GM21529 (cell line): ENCODE data around the gene PCDH1.
"Not testable (repeated sequence)": the region's sequence is repeated elsewhere in the genome, so short reads cannot be mapped to it uniquely, and the experiment has no call there.

Experiments
- ATAC-seq: cut with Tn5 transposase; IDR thresholded peaks from one replicate; pipeline ENCODE4 v1.9.1; 2021; ENCODE audit not compliant: unreplicated experiment

The PCDH1 gene

DNA sequence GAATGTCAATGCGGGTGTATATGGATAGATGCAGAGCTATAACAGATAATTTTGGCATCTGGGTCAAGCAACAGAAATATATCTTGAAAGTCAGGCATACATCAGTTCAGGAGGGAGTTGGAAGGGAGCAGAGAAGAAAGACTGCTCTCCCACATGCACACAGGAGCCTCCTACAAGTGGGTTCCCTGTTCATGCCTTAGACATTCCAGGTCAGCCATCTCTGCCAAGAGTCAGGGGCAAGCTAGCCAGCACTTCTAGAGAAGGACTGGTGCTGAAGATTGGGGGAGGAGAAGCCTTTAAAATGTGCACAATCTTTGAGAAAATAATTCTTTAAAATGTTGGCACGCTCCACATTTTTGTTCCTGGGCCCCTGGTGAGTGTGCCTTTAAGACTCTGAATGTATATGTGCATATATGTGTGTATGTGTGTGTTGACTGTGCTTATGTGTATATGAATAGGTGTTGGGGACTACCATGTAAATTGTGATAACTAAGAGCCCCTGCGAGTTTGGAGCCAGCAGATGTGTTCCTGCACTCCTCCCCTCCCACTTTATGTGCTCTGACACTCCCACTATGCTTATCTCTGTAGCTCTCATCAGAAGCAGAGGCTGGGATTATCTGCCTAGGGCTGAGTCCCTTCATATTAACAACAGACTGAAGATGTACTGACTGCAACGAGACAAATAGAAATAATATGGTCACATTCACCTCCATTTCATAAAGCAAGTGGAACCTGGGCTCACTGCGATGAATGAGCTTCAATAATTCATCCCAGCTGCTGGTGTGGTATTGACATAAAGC, 24.0 kb upstream of the PCDH1 start:
- no peak for ATAC-seq

DNA sequence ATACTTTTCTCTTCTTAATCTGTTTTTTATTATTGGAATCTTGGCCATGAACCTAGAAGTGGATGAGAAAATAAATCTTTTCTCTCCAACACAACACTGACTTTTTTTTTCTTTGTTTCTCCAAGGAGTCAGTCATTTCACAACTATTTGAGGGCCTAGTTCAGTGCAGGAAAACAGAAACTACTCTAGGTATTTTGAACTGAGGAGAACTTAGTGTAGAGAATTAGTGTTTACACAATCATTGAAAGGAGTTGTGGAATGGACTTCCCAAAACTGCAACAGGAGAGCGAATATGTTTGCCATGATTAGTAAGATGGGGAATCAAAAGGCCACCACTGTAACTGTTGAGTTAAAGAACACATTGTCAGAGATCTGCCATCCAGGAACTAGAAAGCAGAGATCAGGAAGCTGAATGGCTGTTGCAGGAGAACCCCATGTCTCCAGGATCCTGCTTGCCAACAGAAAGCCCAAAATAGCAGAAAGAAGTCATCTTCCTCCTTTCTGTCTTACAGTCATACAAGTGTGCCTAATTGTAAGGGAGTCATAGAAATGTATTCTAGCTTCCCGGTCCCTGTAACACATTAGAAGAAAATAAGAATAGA, 20.3 kb upstream of the PCDH1 start:
- no peak for ATAC-seq

DNA sequence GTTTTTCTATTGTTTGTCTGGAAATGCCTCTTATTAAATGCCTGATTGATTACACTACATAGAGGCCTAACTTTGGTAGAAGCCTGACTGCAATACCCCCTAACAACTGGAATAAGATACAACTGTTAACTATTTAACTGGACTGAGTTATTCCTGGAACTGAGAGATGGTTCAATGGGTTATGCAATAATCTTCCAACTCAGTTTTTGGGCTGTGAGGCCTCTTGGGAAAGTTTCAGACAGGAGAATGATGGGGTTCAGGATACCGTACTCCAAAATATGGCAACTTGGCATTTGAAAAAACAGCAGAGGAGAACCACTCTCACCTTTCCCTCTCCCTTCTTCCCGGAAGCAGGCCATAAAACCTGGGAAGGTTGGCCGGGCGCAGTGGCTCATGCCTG, 19.2 kb upstream of the PCDH1 start:
- ATAC-seq, result no peak

DNA sequence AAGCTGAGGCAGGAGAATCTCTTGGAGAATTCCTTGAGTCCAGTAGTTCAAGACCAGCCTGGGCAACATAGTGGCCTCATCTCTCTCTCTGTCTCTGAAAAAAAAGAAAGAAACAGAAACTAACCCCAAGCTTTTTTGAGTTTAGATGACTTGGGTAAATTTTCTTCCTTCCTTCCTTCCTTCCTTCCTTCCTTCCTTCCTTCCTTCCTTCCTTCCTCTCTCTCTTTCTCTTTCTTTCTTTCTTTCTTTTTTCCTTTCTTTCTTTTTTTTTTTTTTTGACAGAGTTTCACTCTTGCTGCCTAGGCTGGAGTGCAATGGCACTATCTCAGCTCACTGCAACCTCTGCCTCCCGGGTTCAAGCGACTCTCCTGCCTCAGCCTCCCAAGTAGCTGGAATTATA, 12.2 kb upstream of the PCDH1 start:
- ATAC-seq, result not testable (repeated sequence)

DNA sequence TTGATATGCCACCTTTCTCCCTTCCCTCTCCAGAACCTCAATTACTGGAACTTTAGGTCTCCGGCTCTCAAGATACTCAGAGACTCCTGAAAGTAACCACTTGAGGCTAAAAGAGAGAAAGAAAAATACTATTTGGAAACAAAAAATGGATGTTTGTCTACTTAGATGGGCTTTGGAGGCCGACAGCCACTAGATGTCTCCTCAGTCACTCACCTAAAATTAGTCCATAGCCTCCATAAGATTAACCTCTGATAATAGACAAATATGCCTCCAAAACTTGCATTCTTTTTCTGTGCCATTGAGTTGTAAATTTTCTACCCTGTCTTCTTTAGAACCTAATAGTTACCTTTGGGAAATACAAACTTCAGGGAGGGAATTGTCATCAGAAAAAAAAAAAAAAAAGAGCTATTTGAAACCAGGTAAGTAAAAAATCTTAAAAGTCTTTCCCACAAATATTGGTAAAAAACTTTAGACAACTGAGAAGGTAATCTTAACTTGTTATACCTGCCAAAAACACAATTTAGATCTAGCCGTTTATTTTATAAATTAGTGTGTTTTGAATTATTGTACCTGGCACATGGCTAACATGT, 11.2 kb upstream of the PCDH1 start:
- no peak for ATAC-seq

DNA sequence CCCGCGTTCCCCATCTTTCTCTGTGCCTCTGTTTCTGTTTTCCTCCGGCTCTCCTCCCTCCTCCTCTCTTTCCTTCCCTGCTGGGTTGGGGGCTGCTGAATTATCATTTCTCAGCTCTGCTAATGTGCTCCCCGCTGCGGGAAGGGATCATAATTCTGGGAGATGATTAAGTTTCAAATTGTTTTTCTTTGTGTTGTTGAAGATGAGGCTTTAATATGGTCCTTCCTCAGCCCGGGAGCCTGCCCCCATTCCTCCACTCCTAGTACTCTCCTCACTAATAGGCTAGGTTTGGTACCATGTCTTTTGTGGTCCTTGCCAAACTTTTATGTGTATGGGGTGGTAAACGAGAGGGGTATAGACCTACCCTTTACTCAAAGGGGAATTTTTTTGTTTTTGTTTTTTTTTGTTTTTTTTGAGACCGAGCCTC, 5.7 kb upstream of the PCDH1 start:
- no peak for ATAC-seq

DNA sequence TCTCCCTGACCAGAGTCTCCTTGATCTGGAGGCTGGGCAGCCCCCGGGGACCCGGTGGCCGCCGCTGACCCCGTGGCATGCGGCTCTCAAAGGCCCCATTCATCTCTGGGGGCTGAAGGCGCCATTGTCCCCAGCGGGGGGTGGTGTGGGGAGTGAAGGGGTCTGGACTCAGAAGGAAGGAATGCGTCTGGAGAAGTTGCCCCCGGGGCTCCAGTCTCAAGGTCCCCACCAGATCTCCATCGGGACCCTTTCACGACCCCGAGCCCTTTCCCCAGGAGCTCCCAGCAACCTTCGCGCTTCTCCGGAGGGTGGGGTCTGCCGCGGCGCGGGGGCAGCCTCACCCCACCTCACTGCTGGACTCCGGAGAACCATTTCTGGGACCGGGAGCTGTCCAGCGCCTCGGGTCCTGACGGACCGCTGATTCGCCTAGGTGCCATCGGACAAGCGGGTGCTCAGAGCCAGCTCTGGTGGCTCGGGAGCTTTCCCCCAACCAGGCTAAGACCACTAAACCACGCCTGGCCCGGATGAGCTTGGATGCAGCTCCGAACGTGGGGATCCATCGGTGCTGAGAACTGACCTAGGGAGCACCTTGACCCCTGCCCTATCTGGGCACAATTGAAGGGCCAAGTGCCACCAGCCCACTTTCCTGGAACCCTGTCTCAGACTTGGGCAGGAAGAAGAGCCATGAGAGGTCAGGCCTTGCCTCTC, 5.1 kb upstream of the PCDH1 start:
- ATAC-seq, result no peak

DNA sequence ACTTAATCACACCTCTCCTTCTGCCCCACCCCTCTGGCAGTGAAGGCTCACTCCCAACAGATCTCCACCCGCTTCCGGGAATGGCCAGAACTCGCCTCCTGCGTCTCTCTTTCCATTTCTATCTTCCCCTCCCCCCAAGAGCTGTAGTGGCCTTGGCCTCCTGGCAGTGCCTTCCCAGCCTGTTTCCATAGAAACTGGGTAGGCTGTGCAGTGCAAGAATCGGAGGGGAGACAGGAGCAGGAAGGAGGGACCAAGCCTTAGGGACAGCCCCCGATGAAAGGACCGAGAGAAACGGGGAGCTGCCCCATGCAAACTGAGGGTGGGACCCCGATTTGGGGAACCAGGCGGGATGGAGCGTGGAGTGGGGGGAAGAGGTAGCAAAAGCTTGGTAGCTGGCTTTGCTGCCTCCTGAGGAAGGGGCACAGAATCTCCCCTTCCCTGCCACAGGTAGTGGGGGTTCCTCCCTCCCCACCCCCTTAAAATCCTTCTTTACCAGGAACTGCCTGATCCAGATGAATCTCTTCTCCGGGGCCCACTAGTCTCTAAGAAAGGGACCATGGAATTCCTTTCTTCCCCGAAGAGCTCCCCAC, 4.5 kb upstream of the PCDH1 start:
- no peak for ATAC-seq

DNA sequence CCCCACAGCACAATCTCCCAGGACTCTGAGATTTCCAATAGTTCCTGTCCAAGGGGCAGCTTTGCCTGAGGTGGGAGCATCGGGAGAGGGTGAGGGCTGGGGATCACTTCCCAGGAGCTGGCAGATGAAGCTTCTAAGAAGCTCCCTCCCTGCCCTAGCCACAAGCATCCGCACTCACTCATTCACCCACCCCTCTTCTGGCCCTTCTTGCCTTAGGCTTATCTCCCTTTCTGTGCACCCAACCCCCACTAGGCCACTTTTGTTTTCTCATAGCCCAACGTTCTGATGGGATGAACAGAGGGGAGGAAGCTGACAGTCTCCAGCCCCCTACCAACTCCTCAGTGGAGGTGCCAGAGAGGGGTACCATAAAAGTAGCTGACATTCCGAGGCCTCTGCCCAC, 3.7 kb upstream of the PCDH1 start:
- ATAC-seq, result no peak

DNA sequence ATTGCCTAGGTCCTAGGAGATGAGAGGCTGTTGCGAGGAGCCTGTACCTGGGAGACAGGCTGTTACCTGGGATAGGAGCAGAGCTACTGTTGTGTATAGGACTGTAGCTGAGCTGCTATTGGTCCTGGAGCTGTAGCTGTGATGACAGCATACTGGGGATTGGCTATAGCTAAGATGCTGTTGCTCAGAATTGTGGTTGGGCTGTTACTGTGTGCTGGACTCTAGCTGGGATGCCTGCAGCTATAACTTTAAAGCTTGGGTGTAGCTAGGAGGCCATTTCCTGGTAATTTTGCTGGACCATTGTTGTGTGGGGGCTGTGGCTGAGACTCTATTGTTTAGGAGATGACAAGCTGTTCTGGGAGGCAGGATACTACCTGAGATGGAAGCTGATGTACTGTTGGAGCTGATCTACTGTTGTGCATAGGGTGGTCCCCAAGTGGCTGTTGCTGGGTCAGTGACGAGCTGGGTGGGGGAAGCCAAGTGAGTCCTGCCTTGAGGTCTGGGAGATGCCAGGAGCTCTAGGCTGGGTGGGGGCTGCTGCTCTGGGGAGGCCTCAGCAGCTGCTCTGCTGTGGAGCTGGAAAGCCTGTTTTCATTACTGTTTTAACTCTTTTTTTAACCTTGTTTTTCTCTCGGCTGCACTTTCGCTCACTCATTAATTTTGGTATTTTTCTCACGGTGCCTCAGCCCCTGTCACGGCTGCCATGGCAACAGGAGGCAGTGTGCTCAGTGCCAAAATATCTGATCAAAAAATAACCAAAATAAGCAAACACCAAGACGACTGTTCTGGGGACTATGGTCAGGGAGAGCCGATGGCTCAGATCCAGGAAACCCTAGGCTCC, 3.0 kb upstream of the PCDH1 start:
- ATAC-seq, result no peak

DNA sequence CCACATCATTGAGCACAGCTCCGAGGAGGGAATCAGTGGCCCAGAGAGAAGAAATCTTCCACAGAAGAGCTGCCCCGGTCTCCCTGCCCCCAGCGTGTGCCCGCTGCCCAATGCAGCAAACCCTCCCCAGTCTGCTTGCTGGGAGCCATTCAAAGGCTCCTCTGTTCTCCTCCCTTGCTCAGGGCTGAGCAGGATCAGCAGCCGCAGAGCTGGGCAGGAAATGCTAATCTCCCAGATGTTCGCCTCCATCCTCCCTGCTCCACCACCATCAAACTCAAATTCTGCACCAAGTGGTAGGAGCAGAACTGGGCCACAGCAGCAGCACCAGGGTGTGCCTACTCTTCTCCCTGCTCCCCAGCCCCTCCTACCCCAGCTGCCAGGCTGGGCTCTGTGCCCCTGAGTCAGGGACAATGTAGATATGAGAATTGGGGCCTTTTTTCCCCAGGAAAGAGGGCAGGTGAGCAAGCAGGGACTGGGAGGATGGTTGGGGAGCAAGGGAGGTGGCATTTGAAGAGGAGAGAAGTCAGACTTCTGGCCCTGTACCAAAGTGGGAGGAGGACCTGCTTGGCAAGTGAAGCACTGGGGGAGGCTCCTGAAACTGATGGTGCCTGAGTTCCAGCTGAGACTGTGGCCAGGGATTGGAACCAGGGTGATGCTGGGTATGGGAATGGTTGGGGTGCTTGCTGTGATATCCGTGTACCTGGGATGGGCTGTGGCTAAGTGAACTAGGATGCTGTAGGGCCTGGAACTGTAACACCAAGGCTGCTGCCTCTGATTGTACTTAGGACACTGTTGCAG, 1.9 kb upstream of the PCDH1 start:
- no peak for ATAC-seq

DNA sequence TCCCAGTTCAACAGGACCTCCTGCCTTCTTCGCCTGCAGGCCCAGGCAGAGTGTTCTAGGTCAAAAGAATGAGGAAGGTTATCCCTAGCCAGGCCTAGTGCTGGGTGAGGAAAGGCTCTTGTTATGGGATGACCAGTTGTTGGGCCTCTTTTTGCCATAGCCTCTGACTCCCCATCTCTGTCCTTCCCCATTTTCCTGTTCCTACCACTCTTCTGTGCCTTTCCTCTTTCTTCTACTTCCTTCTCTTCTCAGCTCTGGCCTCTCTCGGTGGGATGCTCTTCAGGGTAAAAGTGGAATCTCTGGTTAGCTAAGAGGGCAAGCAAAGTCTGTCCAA, 1.2 kb upstream of the PCDH1 start:
- no peak for ATAC-seq

DNA sequence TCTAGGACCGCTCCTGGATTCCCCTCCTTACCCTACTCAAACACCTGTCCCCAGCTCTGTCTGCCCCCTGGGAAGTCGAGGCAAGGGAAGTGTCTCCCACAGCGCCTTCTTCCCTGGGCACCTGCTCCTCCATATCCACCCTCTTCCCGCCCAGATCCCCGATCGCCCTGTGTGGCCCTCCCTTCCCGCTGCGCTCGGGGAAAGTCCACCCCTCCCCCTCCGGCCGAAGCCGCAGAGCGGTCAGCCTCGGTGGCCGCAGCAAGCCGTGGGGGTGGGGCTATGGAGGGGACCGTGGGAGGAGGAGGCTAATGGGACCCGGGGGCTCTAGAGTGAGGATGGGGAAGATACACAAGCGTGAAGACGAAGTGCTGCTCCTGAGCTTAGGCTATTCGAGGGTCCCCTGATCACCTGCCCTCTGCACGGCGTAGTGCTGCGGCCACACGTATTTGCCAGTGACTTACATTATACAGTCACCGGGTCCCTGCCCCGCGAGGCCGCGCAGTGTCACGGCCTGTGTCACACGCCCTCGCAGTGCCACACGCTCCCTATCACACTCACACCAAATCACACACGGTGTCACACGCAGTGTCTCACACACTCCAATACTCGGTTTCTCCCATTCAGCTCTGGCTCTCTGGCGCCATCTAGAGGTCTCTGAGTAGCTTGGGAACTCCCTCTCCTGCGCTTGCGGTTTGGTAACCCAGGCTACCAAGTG, 658 bp upstream of the PCDH1 start:
- ATAC-seq, result peak; percentile 87

DNA sequence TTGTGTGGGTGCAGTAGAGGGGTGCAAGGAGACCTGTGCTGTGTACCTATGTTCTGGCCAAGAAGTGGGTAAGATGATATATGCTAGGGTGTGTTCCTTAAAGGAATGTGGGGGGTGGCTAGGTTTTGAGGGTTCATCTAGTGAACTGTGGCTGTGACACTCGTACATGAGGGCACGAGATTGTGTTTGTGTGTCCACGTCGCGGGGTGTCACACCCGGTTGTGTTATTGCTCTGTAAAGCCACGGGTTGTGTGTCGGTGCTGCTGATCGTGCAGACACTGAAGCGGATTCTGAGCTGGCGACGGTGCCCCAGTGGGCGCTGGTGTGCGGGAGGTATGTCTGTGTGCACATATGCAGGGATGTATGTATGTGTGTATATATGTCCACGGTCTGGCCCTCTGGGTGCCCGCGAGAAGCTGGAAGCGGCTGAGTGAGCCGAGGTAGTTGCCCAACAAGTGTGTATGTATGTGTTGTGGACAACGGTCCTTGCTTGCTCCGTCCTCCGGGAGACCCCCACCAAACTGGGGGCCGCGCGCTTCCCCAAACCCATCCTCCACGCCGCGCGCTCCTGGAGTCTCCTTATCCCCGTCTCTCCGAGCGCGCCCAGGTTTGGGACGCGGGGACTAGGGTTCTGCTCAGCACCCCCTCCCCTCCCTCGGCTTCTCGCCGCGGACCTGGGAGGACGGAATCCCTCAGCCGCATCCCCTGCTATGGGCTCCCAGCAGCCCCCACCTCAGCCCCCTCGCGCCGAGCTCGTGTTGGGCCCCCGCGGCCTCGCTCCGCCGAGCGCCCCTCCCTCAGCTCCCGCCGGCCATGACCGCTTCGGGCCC, 639 bp downstream of the PCDH1 start:
- ATAC-seq, result no peak

DNA sequence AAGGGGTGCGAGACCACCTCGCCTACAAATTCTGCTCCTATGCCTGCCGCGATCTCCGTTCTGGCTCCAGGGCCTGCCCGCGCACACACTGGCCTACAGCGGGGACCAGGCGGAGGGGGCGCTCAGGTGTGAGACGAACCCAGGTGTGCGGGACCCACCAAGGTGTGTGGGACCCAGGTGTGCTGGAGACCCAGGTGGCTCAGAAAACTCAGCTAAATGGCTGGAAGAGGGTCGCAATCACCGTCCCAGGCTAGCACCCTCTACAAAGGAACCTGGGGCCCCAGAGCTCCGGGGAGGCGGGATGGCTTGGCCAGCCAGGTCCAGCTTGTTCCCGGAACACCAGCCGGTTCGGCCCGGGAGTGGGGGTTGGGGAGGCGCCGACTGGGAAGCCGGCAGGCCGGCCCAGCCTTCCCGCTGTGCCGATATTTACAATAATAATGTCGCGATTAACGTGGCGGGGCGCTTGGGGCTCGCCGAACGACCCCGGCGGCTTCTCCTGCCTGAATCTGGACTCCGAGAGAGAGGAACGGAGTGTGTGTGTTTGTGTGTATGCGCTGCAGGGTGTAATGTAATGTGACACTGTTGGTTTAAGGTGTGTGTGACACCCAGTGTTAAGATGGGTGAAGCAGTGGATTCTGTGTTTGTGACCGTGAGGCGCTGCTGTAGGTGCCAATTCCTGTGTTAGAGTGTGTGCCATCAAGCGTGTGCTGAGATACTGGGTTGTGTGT, 1.4 kb downstream of the PCDH1 start:
- no peak for ATAC-seq

DNA sequence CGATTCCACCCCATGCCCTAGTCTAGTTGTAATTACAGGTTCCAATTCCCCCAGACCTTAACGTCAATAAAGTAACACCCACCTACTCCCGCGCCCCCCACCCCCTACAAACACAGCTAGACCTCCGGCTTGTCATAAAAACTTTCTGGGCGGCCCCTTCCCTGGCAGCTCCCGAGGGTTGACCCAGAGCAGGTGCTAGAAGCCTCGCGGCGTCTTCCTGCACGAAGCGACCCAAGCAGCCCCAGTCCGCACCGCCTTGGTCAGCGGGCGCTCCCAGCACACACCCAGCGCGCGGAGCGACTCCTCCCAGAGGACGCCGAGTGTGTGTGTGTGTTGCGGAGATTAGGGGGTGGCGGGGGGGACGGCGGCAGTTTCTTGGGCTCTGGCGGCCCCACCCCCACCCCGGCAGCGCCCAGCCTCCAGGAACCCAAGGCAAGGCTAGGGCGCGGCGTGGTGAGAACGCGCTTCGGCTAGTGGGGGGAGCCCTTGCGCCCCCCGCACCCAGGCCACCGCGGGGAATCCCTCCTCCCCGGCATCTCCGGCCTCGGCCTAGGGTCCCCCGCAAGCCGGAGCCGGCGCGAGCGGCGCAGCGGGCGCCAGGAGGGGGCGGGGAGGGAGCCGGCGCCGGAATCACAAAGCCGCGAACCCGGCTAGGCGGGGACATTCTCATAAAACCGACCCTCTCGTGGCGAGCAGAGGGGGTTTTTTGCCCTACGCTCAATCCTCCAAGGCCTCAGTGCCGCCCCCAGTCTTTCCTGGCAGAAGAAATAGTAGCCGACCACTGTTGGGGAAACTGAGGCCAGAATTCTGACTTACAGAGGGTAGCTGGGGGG, 2.2 kb downstream of the PCDH1 start:
- no peak for ATAC-seq
